SJCRH30 (cell line): ENCODE data around the gene RNASE9. TPM values are rescaled to one million over a fixed set of nuclear protein-coding genes. Genes with fewer than 3 reads are reported as not detected.
A peak's percentile ranks its signal among the peaks of the same experiment; 100 is the strongest.
"Not testable (repeated sequence)": the region's sequence is repeated elsewhere in the genome, so short reads cannot be mapped to it uniquely, and the experiment has no call there.

Experiments
- DNase-seq, 2 experiments: peaks; one replicate each; pipeline ENCODE4 v3.0.0-alpha.2; 2015 to 2020
- H3K27ac ChIP-seq: fragments of 250-450 bp; sonication (Bioruptor Pico); 2 replicates; pipeline ENCODE4 v1.5.1; 2020; ENCODE audit warnings: mild to moderate bottlenecking, moderate library complexity
- H3K27me3 ChIP-seq: fragments of 250-450 bp; sonication (Bioruptor Pico); 2 replicates; pipeline ENCODE4 v1.5.1; 2020; ENCODE audit warnings: mild to moderate bottlenecking, moderate library complexity
- H3K36me3 ChIP-seq: fragments of 250-450 bp; sonication (Bioruptor Pico); 2 replicates; pipeline ENCODE4 v1.5.1; 2020; ENCODE audit warnings: mild to moderate bottlenecking, moderate library complexity
- H3K4me1 ChIP-seq: fragments of 250-450 bp; sonication (Bioruptor Pico); 2 replicates; pipeline ENCODE4 v1.5.1; 2020; ENCODE audit warnings: mild to moderate bottlenecking, moderate library complexity
- H3K4me3 ChIP-seq: fragments of 250-450 bp; sonication (Bioruptor Pico); 2 replicates; pipeline ENCODE4 v1.5.1; 2020; ENCODE audit warnings: mild to moderate bottlenecking, moderate library complexity
- H3K9me3 ChIP-seq: fragments of 250-450 bp; sonication (Bioruptor Pico); replicated peaks from 2 replicates; pipeline ENCODE4 v1.5.1; 2020; ENCODE audit warnings: mild to moderate bottlenecking, moderate library complexity
- total RNA-seq: library from RNA; depleted of rRNA; stranded (reverse); fragments of >200 nt; shearing (Covaris generic); gene quantifications from 2 replicates; pipeline ENCODE4 v1.2.3, GENCODE V29; 2014; rRNA removed

Gene RNASE9
- total RNA-seq = not detected in 2 replicates

- no peak within 1 kb of the TSS for H3K27ac ChIP-seq
- H3K4me1 ChIP-seq = no peaks in the 10 kb centered on the region
- no peak within 1 kb of the TSS for H3K4me3 ChIP-seq
- no peaks in the 10 kb centered on the region for H3K9me3 ChIP-seq
- H3K36me3 ChIP-seq = no peaks in the 10 kb centered on the region
- H3K27me3 ChIP-seq = no peaks in the 10 kb centered on the region
- DNase-seq = peak in 1 of 2 experiments; percentile 3
These were observed at the start of gene RNASE9 for GRCh38 chr14:20560961-20561360. TSS of gene RNASE9 (minus strand) at chr14:20561047.

DNA sequence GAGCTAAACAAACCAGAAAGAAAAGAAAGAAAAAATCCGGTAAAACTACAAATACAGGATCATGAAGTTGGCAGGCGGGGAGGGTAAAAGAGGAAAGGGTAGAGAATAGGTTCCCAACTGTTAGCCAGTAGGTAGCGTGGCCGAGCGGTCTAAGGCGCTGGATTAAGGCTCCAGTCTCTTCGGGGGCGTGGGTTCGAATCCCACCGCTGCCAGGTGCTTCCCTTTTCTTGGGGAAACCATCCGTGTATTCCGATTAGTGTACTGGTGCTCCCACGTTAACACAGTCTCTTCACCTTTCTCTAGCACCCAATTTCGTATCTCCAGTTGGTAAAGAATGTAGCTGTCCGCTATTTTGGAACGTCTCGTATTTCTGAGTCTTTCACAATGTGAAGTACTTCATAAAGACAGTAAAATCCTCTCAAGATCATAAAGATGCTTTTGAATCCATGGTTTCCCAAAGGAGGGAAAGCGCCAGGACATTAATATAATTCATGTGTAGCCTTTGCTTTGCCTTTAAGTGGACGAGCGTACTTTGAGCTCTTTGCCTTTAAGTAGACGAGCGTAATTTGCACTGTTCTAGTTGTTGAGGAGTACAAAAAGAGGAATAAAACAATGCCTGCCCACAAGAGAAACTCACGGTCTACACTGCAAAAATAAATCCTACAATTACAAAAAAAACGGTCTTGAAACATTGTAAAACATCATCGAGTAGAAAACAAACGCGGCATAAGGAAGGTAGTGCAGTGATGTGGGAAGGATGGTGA lies 49.3 kb upstream of the RNASE9 start:
- DNase-seq = peak; percentile 77 to 81
- Histone ChIP-seq H3K9me3 (no peaks in the 10 kb centered on the region), H3K4me3 (peak overlapping the region; percentile 63), H3K36me3 (no peaks in the 10 kb centered on the region), H3K27ac (no peak overlapping the region), H3K4me1 (no peaks in the 10 kb centered on the region; the same call in 1 of the 2 replicates), H3K27me3 (no peaks in the 10 kb centered on the region)

DNA sequence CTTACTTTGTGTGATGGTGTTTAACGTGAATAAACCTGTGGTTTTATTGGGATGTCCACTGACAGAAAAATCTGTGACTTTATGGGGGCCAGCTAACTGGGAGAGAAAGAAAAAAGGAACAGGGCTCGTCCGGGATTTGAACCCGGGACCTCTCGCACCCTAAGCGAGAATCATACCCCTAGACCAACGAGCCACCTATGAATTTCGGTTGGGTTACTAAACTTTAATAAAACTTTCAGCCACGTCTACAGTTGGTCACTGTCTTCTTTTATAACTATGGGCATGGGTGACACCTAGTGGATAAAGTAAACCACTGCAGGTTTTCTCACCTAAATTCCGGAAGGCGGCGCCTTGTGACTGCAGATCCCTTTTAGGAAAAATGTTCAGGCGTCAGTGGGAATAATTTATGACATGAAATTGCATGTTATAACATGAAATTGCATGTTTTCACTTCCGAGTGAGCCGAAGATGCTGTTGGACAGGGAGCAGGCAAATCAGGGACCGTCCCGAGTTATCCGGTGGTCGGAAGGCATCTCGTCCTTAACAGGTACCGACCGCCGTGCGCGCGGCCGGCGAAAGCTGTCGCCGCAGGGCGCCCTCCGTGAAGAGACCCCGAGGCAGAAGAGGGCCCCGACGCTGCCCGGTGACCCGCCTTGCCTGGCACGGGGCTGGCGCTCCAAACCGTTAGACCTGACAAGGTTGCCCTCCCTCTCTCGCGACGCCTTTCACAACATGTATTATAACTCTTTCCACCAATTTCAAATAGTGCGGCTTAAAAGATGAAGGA lies 48.6 kb upstream of the RNASE9 start:
- Histone ChIP-seq H3K27me3 (0 out of 2 replicates have a peak, but pooled peaks cover under 1% of the 10 kb centered on the region), H3K4me3 (peak overlapping the region; percentile 63), H3K4me1 (no peaks in the 10 kb centered on the region; the same call in 1 of the 2 replicates), H3K36me3 (no peaks in the 10 kb centered on the region), H3K9me3 (no peaks in the 10 kb centered on the region), H3K27ac (no peak overlapping the region)
- peak; percentile 63 to 90 for DNase-seq

- H3K27me3 ChIP-seq = 0 out of 2 replicates have a peak, but pooled peaks cover 3% of the 10 kb centered on the region
- DNase-seq = no peak
- H3K4me1 ChIP-seq = no peaks in the 10 kb centered on the region; the same call in 1 of the 2 replicates
- H3K4me3 ChIP-seq = no peak overlapping the region
- H3K27ac ChIP-seq = no peak overlapping the region
- H3K36me3 ChIP-seq = no peaks in the 10 kb centered on the region
- H3K9me3 ChIP-seq = no peaks in the 10 kb centered on the region
These were observed 47.7 kb upstream of the RNASE9 start for GRCh38 chr14:20608383-20609110.

DNA sequence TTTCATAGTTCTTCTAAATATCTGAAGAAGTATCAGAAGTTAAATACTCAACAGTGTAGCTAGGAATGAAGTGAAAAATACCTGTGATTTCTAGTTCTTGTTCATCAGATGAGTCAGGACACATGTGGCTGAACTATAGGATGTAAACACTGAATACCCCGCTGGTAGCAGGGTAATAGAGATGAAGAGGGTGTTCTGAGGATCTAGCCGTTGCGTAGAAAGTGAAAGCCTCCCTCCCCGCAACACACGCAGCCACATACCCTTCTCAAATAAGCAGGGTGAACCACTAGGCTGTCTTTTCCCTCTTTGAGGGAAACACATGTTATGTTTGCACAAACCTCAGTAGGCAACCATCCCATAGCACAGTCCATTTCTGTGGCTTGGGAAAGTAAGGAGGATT lies 46.8 kb upstream of the RNASE9 start:
- Histone ChIP-seq H3K27me3 (0 out of 2 replicates have a peak, but pooled peaks cover 3% of the 10 kb centered on the region), H3K4me3 (no peak overlapping the region), H3K27ac (no peak overlapping the region), H3K36me3 (no peaks in the 10 kb centered on the region), H3K4me1 (no peaks in the 10 kb centered on the region; the same call in 1 of the 2 replicates), H3K9me3 (no peaks in the 10 kb centered on the region)
- DNase-seq = no peak

DNA sequence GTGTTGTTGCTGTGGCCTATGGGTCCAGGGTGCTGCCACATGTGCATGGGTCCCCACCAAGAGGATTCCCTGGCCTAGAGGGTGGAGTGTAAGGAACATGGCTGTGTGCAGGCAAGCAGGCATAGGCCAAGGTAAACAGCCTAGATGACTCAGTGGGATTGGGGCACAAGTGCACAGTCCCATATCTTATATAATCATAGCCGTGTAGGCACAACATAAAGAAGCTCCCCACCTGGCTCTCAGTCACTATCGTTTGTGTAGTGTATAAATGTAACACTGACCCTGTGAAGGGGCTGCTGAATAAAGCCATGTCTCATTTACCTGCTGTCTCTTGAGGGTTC lies 46.0 kb upstream of the RNASE9 start:
- H3K9me3 ChIP-seq = no peaks in the 10 kb centered on the region
- no peak overlapping the region for H3K27ac ChIP-seq
- H3K27me3 ChIP-seq = 0 out of 2 replicates have a peak, but pooled peaks cover 3% of the 10 kb centered on the region
- no peaks in the 10 kb centered on the region for H3K36me3 ChIP-seq
- no peak overlapping the region for H3K4me3 ChIP-seq
- no peak for DNase-seq
- no peaks in the 10 kb centered on the region; the same call in 1 of the 2 replicates for H3K4me1 ChIP-seq

DNA sequence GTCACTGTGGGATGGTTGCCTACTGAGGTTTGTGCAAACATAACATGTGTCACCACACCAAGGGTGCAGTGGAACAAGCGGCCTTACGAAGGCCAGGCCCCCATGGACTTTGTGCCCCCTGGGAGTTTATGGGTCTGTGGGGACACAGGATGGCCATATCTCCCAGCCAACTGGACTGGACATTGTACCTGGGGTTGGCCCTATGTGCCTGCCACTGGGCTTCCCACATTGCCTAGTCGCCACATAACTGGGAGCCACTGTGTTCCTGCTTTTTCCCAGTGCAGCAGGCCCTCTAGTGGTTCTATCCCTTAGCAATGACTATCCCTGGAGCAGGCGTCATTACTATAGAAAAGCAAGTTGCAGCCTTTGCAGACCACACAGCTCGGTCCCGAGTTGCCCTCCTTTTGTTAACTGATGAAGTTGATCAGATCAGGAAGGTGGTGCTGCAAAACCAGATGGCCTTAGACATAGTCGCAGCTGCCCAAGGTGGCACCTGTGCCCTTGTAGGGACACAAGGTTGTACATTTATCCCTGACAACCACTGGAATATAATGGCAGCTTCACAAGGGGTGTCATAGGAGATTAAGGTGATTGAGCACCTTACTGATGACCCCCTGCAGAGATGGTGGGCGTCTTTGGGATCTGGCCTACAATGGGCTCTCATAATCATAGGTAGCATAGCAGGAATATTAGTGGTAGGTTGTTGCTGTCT lies 45.5 kb upstream of the RNASE9 start:
- Histone ChIP-seq H3K36me3 (no peaks in the 10 kb centered on the region), H3K9me3 (no peaks in the 10 kb centered on the region), H3K27me3 (0 out of 2 replicates have a peak, but pooled peaks cover 3% of the 10 kb centered on the region), H3K27ac (no peak overlapping the region), H3K4me3 (no peak overlapping the region), H3K4me1 (no peaks in the 10 kb centered on the region; the same call in 1 of the 2 replicates)
- peak; percentile 11 to 35 for DNase-seq

- Histone ChIP-seq H3K9me3 (no peaks in the 10 kb centered on the region), H3K27ac (no peak overlapping the region), H3K27me3 (0 out of 2 replicates have a peak, but pooled peaks cover 3% of the 10 kb centered on the region), H3K36me3 (no peaks in the 10 kb centered on the region), H3K4me1 (no peaks in the 10 kb centered on the region), H3K4me3 (no peak overlapping the region)
- DNase-seq = peak; percentile 13 to 17
These were observed 43.2 kb upstream of the RNASE9 start for GRCh38 chr14:20603813-20604690.

DNA sequence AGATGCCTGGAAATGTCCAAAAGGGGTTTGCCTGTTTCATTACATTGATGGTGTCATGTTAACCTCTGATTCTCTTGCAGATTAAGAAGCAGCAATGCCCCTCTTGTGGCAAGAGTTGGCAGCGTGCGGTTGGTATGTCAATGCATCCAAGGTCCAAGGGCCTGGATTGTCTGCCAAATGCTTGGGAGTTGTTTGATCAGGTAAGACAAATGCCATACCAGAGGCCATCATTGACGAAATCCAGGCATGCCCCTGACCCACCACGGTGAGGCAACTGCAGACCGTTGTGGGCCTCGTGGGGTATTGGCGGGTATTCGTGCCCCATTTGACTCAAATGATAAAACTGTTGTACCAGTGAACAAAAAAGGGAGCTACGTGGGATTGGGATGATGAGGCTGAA lies 41.7 kb upstream of the RNASE9 start:
- DNase-seq = no peak
- Histone ChIP-seq H3K27me3 (0 out of 2 replicates have a peak, but pooled peaks cover 3% of the 10 kb centered on the region), H3K9me3 (no peaks in the 10 kb centered on the region), H3K4me1 (no peaks in the 10 kb centered on the region), H3K4me3 (no peak overlapping the region), H3K27ac (no peak overlapping the region), H3K36me3 (no peaks in the 10 kb centered on the region)

DNA sequence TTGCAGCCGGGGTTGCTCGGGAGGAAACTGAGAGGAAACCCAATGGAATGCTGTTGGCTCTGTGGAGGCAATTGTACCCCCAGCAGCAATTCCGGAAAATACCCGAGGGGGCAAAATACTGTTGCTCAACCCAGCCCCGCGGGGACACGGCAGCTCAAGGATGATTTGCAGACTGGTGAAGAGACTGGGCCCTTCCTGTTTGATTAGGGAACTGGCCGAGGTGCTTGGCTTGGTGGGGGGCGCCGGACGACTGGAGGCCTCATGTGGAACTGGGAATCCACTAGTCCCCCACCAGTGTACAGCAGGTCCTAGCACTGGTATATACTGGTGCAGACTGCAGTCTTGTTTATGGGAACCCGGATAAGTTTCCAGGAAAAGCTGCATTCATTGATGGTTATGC lies 40.7 kb upstream of the RNASE9 start:
- Histone ChIP-seq H3K36me3 (no peaks in the 10 kb centered on the region), H3K4me3 (no peak overlapping the region), H3K9me3 (no peaks in the 10 kb centered on the region), H3K27ac (no peak overlapping the region), H3K4me1 (no peaks in the 10 kb centered on the region), H3K27me3 (0 out of 2 replicates have a peak, but pooled peaks cover 3% of the 10 kb centered on the region)
- DNase-seq = no peak

GRCh38 chr14:20597108-20597507 lies 36.3 kb upstream of the RNASE9 start:
- Histone ChIP-seq H3K27ac (no peak overlapping the region), H3K4me1 (peaks cover 6% of the 10 kb centered on the region; the same call in 1 of the 2 replicates), H3K36me3 (no peaks in the 10 kb centered on the region), H3K9me3 (no peaks in the 10 kb centered on the region), H3K27me3 (no peaks in the 10 kb centered on the region; the same call in 1 of the 2 replicates), H3K4me3 (no peak overlapping the region)
- no peak for DNase-seq

- H3K4me3 ChIP-seq, H3K4me1 ChIP-seq, H3K27ac ChIP-seq, H3K36me3 ChIP-seq, H3K27me3 ChIP-seq, DNase-seq, H3K9me3 ChIP-seq: not testable (repeated sequence)
These were observed 34.9 kb upstream of the RNASE9 start for GRCh38 chr14:20595726-20596125.

DNA sequence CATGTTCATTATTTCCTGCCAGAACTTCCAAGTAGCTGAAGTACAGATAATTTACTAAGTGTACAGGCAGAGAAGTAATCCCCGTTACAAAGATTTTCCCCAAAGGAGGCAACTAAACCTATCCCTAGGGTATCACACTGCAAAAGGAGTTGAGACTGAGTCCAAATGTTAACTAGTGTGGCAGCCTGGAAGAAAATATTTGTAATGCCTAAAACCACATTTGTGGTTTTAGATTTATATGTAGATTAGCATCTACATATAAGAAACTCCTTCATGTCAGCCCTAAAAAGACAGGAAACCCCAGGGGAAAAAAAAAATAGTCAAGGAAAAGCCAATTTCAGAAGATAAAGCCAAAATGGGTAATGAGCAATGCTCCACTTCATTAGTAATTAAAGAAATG lies 31.7 kb upstream of the RNASE9 start:
- Histone ChIP-seq H3K36me3 (no peaks in the 10 kb centered on the region), H3K27ac (no peak overlapping the region), H3K4me1 (peaks cover 6% of the 10 kb centered on the region; the same call in 1 of the 2 replicates), H3K9me3 (no peaks in the 10 kb centered on the region), H3K4me3 (no peak overlapping the region), H3K27me3 (peaks cover 4% of the 10 kb centered on the region; the same call in 1 of the 2 replicates)
- no peak for DNase-seq
